HEK293 (cell line): ENCODE results near the gene CES1.
A peak's percentile ranks its signal among the peaks of the same experiment; 100 is the strongest.
"Not testable (repeated sequence)": the region's sequence is repeated elsewhere in the genome, so short reads cannot be mapped to it uniquely, and the experiment has no call there.

Experiments used
- CTCF ChIA-PET: fragments of 350-600 bp; formaldehyde crosslinking; extraction: SDS; loops from one replicate; lab custom pipeline; 2021; ENCODE audit warnings: antibody characterized with exemption; lab: Yijun Ruan, JAX
- POLR2A ChIA-PET: fragments of 300-600 bp; formaldehyde crosslinking; extraction: SDS; loops from one replicate; lab custom pipeline; 2020; ENCODE audit warnings: antibody characterized with exemption, inconsistent platforms; lab: Yijun Ruan, JAX
- H3K27ac ChIP-seq: fragments of 200-500 bp; sonication (Bioruptor generic); 2 replicates; pipeline ENCODE4 v1.5.1; 2014; ENCODE audit warnings: low read depth, low read length, control low read depth, inconsistent platforms; ENCODE audit errors: extremely low read depth
- H3K36me3 ChIP-seq, 2 experiments: fragments of 200-500 bp in 1 of 2; sonication (Bioruptor generic) in 1 of 2; 1 replicate in 1 of 2; 2 replicates in 1 of 2; pipeline ENCODE4 v1.5.1; 2014 to 2017; ENCODE audit warnings: inconsistent platforms in 2 of 2, low read length in 2 of 2; ENCODE audit not compliant: control insufficient read depth in 2 of 2, insufficient read depth in 1 of 2
- H3K4me1 ChIP-seq: fragments of 200-500 bp; sonication (Bioruptor generic); 2 replicates; pipeline ENCODE4 v1.5.1; 2014; ENCODE audit warnings: mild to moderate bottlenecking, low read length, inconsistent platforms; ENCODE audit not compliant: control insufficient read depth, insufficient read depth
- H3K4me3 ChIP-seq: 2 replicates; pipeline ENCODE4 v1.5.1; 2011; ENCODE audit warnings: low read depth, mild to moderate bottlenecking, control low read depth, low read length, moderate library complexity
- H3K9me3 ChIP-seq: fragments of 200-500 bp; sonication (Bioruptor generic); 2 replicates; pipeline ENCODE4 v1.5.1; 2014; ENCODE audit warnings: low read depth, low read length, inconsistent platforms; ENCODE audit not compliant: control insufficient read depth, insufficient read depth
- ATF2 ChIP-seq: fragments of 450-650 bp; formaldehyde crosslinking; IDR thresholded peaks from 2 replicates; pipeline ENCODE4 v1.5.1; 2016; ENCODE audit warnings: missing biosample characterization, missing genetic modification characterization, low read depth
- EGR2 ChIP-seq: fragments of 450-650 bp; formaldehyde crosslinking; IDR thresholded peaks from 2 replicates; pipeline ENCODE4 v1.5.1; 2016; ENCODE audit warnings: low read depth, missing biosample characterization, missing genetic modification characterization
- HOXC10 ChIP-seq: sonication (generic); formaldehyde crosslinking; IDR thresholded peaks from 2 replicates; pipeline ENCODE4 v1.8.1; 2023; ENCODE audit warnings: mild to moderate bottlenecking, missing genetic modification reagents
- PRDM1 ChIP-seq: fragments of 450-650 bp; formaldehyde crosslinking; IDR thresholded peaks from 2 replicates; pipeline ENCODE4; 2016; ENCODE audit warnings: missing biosample characterization, missing genetic modification characterization
- SP2 ChIP-seq: fragments of 450-650 bp; formaldehyde crosslinking; IDR thresholded peaks from 2 replicates; pipeline ENCODE4 v1.5.1; 2016; ENCODE audit warnings: missing biosample characterization, missing genetic modification characterization
- ZBTB44 ChIP-seq: fragments of 450-650 bp; IDR thresholded peaks from 2 replicates; pipeline ENCODE4 v1.5.1; 2018; ENCODE audit warnings: missing biosample characterization, mild to moderate bottlenecking, missing genetic modification characterization
- ZBTB48 ChIP-seq: fragments of 450-650 bp; formaldehyde crosslinking; IDR thresholded peaks from 2 replicates; pipeline ENCODE4 v1.5.1; 2016; ENCODE audit warnings: missing biosample characterization, missing genetic modification characterization
- ZNF157 ChIP-seq: fragments of 450-650 bp; formaldehyde crosslinking; IDR thresholded peaks from 2 replicates; pipeline ENCODE4 v1.5.1; 2016; ENCODE audit warnings: missing biosample characterization, missing genetic modification characterization
- ZNF292 ChIP-seq: fragments of 450-650 bp; formaldehyde crosslinking; IDR thresholded peaks from 2 replicates; pipeline ENCODE4 v1.5.1; 2016; ENCODE audit warnings: low read depth, missing biosample characterization, missing genetic modification characterization, borderline replicate concordance
- ZNF366 ChIP-seq: fragments of 450-650 bp; formaldehyde crosslinking; conservative IDR thresholded peaks from 2 replicates; pipeline ENCODE4 v1.5.1; 2016; ENCODE audit warnings: missing biosample characterization, missing genetic modification characterization
- ZNF423 ChIP-seq: fragments of 450-650 bp; formaldehyde crosslinking; IDR thresholded peaks from 2 replicates; pipeline ENCODE4 v1.5.1; 2016; ENCODE audit warnings: missing biosample characterization, missing genetic modification characterization
- ZNF426 ChIP-seq: fragments of 450-650 bp; formaldehyde crosslinking; IDR thresholded peaks from 2 replicates; pipeline ENCODE4 v1.5.1; 2017; ENCODE audit warnings: missing biosample characterization, missing genetic modification characterization, mild to moderate bottlenecking, inconsistent platforms, moderate library complexity
- ZNF530 ChIP-seq: fragments of 450-650 bp; formaldehyde crosslinking; IDR thresholded peaks from 2 replicates; pipeline ENCODE4 v1.5.1; 2016; ENCODE audit warnings: low read depth, missing biosample characterization, missing genetic modification characterization
- ZNF544 ChIP-seq: fragments of 450-650 bp; formaldehyde crosslinking; IDR thresholded peaks from 2 replicates; pipeline ENCODE4 v1.5.0; 2017; ENCODE audit warnings: missing biosample characterization, missing genetic modification characterization
- ZNF596 ChIP-seq: fragments of 450-650 bp; IDR thresholded peaks from 2 replicates; pipeline ENCODE4 v1.5.0; 2018; ENCODE audit warnings: missing biosample characterization, mild to moderate bottlenecking, missing genetic modification characterization, moderate library complexity
- TF ChIP-seq, protein P1 (sequence below): fragments of 450-650 bp; formaldehyde crosslinking; IDR thresholded peaks from 2 replicates; pipeline ENCODE4 v1.5.1; 2017; ENCODE audit warnings: missing biosample characterization, missing genetic modification characterization
- TF ChIP-seq, protein P2 (sequence below): fragments of 450-650 bp; formaldehyde crosslinking; IDR thresholded peaks from 2 replicates; pipeline ENCODE4 v1.5.1; 2016; ENCODE audit warnings: missing biosample characterization, missing genetic modification characterization, low read depth

Gene CES1

GRCh38 chr16:55830658-55831294 is 2.1 kb downstream of the CES1 start:
- ChIA-PET CTCF (interaction anchor here (0.6 kb wide), 1 partner anchor 11 kb away, joined by 3 read pairs; no protein-coding TSS in a partner anchor), POLR2A (no interaction called here)
- no peaks in the 10 kb centered on the region for H3K9me3 ChIP-seq
- no peak overlapping the region for H3K4me3 ChIP-seq
- TF ChIP-seq ZNF366 (tag by site-specific recombination), result peak; percentile 77
- TF ChIP-seq ATF2, result no peak
- no peak overlapping the region for H3K27ac ChIP-seq
- H3K36me3 ChIP-seq, result no peaks in the 10 kb centered on the region
- H3K4me1 ChIP-seq, result no peaks in the 10 kb centered on the region

DNA sequence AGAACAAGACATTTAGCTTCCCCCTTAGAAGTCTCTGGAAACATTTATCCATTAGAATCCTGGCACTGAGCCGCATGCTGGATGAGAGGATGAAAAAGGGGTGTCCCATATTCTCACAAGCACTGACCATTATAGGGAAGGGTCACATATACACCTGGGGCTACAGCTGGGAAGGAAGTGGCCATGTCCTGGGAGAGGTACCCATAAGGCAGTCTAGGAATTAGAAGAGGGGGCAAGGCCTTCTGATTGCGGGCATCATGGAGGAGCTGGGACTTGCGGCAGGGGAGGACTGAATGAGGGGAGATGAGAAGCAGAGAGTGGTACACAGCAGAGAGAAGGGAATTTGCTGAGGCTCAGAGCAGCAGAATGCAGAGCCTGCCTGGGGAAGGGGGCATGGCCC is 3.7 kb downstream of the CES1 start:
- H3K9me3 ChIP-seq, POLR2A ChIA-PET, H3K36me3 ChIP-seq, H3K4me1 ChIP-seq, H3K4me3 ChIP-seq, H3K27ac ChIP-seq: not testable (repeated sequence)
- CTCF ChIA-PET, result interaction anchor here (1.0 kb wide), 1 partner anchor 13 kb away, joined by 3 read pairs; no protein-coding TSS in a partner anchor

DNA sequence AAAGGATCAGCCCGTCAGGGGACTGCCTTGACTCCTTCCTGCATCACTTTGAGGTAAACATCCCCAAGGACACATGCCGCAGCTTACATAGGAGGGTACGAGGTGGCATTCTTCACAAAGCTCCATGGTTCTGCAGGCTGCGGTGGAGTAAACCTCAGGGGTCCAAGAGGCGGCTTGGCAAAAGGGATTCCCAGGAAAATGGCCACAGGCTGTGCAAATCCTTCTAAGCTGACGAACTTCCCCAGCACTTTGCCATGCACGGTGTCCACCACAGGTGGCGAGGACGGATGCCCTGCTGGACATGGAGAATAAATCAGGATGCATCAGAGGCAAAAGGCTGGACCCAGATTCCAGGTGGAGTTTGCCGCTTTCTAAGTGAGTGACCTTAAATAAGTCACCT is 4.2 kb downstream of the CES1 start:
- Histone ChIP-seq H3K4me1 (no peaks in the 10 kb centered on the region), H3K4me3 (no peak overlapping the region), H3K27ac (no peak overlapping the region), H3K36me3 (no peaks in the 10 kb centered on the region), H3K9me3 (no peaks in the 10 kb centered on the region)
- ChIA-PET POLR2A (no interaction called here), CTCF (interaction anchor here (1.0 kb wide), 1 partner anchor 14 kb away, joined by 3 read pairs; no protein-coding TSS in a partner anchor)
- TF ChIP-seq, protein P1, sequence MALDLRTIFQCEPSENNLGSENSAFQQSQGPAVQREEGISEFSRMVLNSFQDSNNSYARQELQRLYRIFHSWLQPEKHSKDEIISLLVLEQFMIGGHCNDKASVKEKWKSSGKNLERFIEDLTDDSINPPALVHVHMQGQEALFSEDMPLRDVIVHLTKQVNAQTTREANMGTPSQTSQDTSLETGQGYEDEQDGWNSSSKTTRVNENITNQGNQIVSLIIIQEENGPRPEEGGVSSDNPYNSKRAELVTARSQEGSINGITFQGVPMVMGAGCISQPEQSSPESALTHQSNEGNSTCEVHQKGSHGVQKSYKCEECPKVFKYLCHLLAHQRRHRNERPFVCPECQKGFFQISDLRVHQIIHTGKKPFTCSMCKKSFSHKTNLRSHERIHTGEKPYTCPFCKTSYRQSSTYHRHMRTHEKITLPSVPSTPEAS (tag by site-specific recombination), result no peak
- TF ChIP-seq HOXC10 (CRISPR knock-in tag), result no peak

DNA sequence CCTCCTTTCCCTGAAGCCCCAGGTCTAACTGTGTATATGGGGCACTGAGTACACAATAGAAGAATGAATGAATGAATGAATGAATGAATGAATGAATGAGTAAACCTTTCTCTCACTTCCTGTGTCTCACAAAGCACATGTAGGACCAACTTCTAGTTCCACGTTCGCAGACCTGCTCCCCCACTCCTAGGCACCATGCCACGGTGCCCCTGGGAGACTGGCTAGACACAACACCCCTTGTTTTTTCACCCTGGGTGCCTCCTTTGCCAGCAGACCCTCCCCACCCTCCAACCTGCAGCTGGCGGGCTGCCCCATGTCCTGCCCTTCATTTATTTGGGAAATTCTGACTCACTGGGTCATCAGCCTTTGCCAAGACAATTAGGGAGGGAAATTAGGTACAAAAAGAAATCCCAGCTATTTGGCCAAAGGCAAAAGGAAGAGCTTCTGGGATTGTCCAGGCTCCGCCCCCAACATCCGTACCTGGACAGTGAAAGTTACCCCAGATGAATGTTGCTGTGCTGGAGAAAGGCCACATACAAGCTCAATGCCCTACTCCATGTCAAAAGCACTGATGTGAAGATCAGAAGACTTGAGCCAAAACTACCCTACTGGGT is 7.7 kb downstream of the CES1 start:
- Histone ChIP-seq H3K9me3 (no peaks in the 10 kb centered on the region), H3K4me3 (no peak overlapping the region), H3K27ac (no peak overlapping the region), H3K4me1 (no peaks in the 10 kb centered on the region), H3K36me3 (no peaks in the 10 kb centered on the region)
- TF ChIP-seq ZBTB48 (tag by site-specific recombination), result no peak
- TF ChIP-seq SP2 (tag by site-specific recombination), result no peak
- TF ChIP-seq ZNF423 (tag by site-specific recombination), result no peak
- TF ChIP-seq ZNF530 (tag by site-specific recombination), result no peak
- no peak for TF ChIP-seq EGR2
- no peak for TF ChIP-seq ZNF544 (tag by site-specific recombination)
- no peak for TF ChIP-seq ZNF426 (tag by site-specific recombination)
- TF ChIP-seq ZNF292, result no peak
- no peak for TF ChIP-seq ZNF596
- TF ChIP-seq, protein P2, sequence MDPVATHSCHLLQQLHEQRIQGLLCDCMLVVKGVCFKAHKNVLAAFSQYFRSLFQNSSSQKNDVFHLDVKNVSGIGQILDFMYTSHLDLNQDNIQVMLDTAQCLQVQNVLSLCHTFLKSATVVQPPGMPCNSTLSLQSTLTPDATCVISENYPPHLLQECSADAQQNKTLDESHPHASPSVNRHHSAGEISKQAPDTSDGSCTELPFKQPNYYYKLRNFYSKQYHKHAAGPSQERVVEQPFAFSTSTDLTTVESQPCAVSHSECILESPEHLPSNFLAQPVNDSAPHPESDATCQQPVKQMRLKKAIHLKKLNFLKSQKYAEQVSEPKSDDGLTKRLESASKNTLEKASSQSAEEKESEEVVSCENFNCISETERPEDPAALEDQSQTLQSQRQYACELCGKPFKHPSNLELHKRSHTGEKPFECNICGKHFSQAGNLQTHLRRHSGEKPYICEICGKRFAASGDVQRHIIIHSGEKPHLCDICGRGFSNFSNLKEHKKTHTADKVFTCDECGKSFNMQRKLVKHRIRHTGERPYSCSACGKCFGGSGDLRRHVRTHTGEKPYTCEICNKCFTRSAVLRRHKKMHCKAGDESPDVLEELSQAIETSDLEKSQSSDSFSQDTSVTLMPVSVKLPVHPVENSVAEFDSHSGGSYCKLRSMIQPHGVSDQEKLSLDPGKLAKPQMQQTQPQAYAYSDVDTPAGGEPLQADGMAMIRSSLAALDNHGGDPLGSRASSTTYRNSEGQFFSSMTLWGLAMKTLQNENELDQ (tag by site-specific recombination), result no peak
- no peak for TF ChIP-seq PRDM1 (tag by site-specific recombination)
- TF ChIP-seq ZBTB44 (tag by site-specific recombination), result no peak
- TF ChIP-seq ZNF157 (tag by site-specific recombination), result no peak
- ChIA-PET POLR2A (interaction anchor here (0.6 kb wide), 1 partner anchor 544 kb away, joined by 4 read pairs; no protein-coding TSS in a partner anchor), CTCF (no interaction called here)
